ENCODE measurements around the gene IKZF1.

Gene IKZF1

GRCh38 chr7:50283731-50284130 lies 20.8 kb upstream of the IKZF1 start:
- no peak for DNase-seq (ENCODE audit: low read depth)

GRCh38 chr7:50284296-50284695 lies 20.2 kb upstream of the IKZF1 start:
- no peak for DNase-seq (ENCODE audit: low read depth)

GRCh38 chr7:50285269-50285668 lies 19.2 kb upstream of the IKZF1 start:
- DNase-seq (ENCODE audit: low read depth): no peak

GRCh38 chr7:50287129-50287528 lies 17.4 kb upstream of the IKZF1 start:
- DNase-seq (ENCODE audit: low read depth): no peak

GRCh38 chr7:50292165-50292757 lies 12.3 kb upstream of the IKZF1 start:
- no peak for DNase-seq (ENCODE audit: low read depth)

- no peak for DNase-seq (ENCODE audit: low read depth)
These were observed 11.8 kb upstream of the IKZF1 start for GRCh38 chr7:50292763-50293162.

GRCh38 chr7:50293509-50294179 lies 10.9 kb upstream of the IKZF1 start:
- DNase-seq (ENCODE audit: low read depth): no peak

- no peak for DNase-seq (ENCODE audit: low read depth)
These were observed 9.4 kb upstream of the IKZF1 start for GRCh38 chr7:50295133-50295532.

- DNase-seq (ENCODE audit: low read depth): no peak
These were observed 7.7 kb upstream of the IKZF1 start for GRCh38 chr7:50296799-50297198.

- no peak for DNase-seq (ENCODE audit: low read depth)
These were observed 5.5 kb upstream of the IKZF1 start for GRCh38 chr7:50298811-50299562.

GRCh38 chr7:50300336-50300735 lies 4.2 kb upstream of the IKZF1 start:
- no peak for DNase-seq (ENCODE audit: low read depth)

GRCh38 chr7:50302486-50303334 lies 1.8 kb upstream of the IKZF1 start:
- no peak for DNase-seq (ENCODE audit: low read depth)

- no peak for DNase-seq (ENCODE audit: low read depth)
These were observed 984 bp upstream of the IKZF1 start for GRCh38 chr7:50303335-50304128.

GRCh38 chr7:50304911-50305582 lies 531 bp downstream of the IKZF1 start:
- DNase-seq (ENCODE audit: low read depth): no peak

- DNase-seq (ENCODE audit: low read depth): no peak
These were observed 1.3 kb downstream of the IKZF1 start for GRCh38 chr7:50305583-50306493.

GRCh38 chr7:50306494-50307367 lies 2.2 kb downstream of the IKZF1 start:
- no peak for DNase-seq (ENCODE audit: low read depth)

- DNase-seq (ENCODE audit: low read depth): no peak
These were observed 3.0 kb downstream of the IKZF1 start for GRCh38 chr7:50307368-50308032.

GRCh38 chr7:50308203-50308531 lies 3.7 kb downstream of the IKZF1 start:
- DNase-seq (ENCODE audit: low read depth): no peak
